CD4-positive, alpha-beta T cell treated with Interleukin-4 for 1 hour (primary cell): ENCODE measurements around the gene SSTR3.

Experiments
- DNase-seq, 2 donors: peaks; one replicate each; pipeline ENCODE4 v3.0.0-alpha.2; 2020 to 2022

The SSTR3 gene

GRCh38 chr22:37163575-37164504, 48.4 kb downstream of the SSTR3 start:
- DNase-seq: peak; percentile 53 to 56

GRCh38 chr22:37163096-37163489, 49.2 kb downstream of the SSTR3 start:
- no peak for DNase-seq

GRCh38 chr22:37162221-37163095, 49.8 kb downstream of the SSTR3 start:
- DNase-seq: peak; percentile 71 to 83

GRCh38 chr22:37161443-37161842, 50.8 kb downstream of the SSTR3 start:
- peak in 1 of 2 donors; percentile 42 for DNase-seq

DNA sequence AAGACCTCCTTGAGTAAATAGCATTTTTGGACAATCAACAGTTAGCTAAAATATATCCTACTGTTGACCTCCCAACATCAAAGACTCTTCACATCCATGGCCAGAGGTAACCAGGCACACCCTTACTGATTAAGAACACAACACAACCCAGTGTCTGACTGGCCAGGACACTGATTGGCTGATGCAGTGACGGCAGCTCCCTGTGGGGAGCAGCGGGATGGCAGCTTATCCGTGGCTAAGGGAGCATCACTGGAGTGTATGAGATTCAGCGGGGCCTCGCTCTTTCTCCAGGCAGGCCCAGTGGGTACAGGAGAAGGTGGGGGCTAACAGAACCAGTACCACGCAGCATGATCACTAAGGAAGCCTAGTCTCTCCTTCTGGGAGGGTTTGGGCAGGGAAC, 52.2 kb downstream of the SSTR3 start:
- no peak for DNase-seq

DNA sequence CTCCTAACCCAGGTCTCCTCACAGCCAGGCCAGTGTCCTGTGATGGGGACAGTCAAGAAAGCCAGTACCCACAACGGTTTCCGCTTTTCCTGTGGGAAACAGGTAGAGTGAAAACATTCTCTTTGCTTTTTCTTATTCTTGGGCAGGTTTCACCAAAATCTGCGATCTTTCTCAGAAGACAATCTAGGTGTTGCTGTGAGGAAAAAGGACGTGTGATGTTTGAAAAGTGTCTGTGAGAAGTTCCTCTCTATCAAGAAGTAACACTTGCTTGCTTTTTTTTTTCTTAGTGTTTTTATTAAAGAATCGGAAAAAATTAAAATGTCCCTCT, 53.4 kb downstream of the SSTR3 start:
- DNase-seq: no peak

- DNase-seq: no peak
These were observed 54.6 kb downstream of the SSTR3 start for GRCh38 chr22:37157516-37158285.

DNA sequence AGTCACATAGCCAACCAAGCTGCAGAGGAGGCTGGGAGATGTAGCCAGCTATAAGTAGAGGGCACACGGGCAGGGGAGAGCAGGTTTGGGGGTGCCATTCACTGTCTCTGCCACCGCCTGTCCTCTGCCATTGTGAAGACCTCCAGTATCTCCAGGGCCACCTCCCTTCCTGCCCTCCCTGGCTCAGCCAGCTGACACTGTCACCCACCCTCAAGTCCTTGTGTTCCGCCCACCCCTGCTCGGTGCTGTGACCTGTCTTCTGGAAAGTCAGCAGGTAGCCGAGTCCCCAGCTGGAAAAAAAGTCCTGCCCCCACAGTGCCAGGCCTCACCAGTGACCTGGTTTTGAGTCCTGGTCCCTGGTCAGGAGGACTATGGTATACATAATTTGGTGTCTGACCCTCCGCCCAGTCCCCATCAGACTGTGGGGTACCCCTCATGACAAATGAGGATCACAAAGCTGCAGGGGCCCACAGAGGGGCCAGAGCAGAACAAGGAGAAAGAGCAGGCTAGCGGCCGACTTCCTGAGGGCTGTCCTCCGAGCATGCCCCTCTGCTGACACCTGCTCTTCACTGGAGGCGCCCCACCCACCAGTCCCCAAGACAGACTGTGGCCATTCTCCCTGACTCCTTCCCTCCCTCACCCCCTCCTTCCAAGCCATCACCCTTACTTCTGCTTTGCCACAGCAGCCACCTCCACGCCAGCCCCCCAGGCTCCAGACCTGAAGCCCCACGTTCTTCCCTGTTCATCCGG, 55.4 kb downstream of the SSTR3 start:
- no peak for DNase-seq

- no peak for DNase-seq
These were observed 56.3 kb downstream of the SSTR3 start for GRCh38 chr22:37155971-37156370.

DNA sequence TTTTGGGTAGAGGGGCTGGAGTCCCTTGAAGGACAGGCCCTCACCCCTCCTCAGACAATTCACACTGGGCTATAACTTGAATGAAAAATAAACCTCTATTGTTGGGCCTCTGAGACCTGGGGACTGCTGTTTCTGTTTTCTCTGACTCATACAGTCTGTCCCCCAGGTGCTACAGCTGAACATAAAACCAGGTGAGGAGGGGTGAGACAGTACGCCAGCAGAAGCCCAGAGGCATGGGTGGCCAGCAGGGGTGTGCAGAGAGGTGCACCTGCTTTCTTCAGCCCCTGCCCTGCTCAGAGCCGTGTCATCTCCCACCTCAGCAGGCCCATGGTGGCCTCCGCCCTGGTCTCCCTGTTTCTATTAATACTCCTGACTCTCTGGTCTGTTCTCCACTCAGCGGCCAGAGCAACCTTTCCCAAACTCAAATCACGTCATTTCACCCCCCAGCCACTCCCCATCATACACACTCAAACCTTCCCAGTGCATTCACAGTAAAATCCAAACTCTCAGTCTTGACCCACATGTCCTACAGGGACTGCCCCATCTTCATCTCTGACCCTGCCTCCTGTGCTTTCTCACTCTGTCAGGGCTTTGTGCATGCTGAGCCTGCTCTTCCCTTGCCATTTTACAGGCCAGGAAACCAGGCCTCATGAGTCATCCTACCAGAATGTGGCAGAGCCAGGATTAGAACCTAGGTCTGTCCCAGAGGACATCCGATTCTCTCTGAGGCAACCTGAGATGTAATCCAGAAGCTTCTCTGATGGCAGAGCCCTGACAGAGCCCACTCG, 57.2 kb downstream of the SSTR3 start:
- no peak for DNase-seq
